Aorta (tissue), 5 donors: ENCODE results near the gene NSRP1. TPM values are rescaled to one million over a fixed set of nuclear protein-coding genes. Genes with fewer than 3 reads are reported as not detected.
"Not testable (repeated sequence)": the region's sequence is repeated elsewhere in the genome, so short reads cannot be mapped to it uniquely, and the experiment has no call there.

Source experiments
- ATAC-seq: fragments of 200-7000 bp; cut with Tn5 transposase; one replicate; pipeline ENCODE4 v1.9.1; 2022; ENCODE audit warnings: moderate library complexity; ENCODE audit not compliant: low FRiP score
- DNase-seq, 2 donors: peaks; one replicate each; pipeline ENCODE4 v3.0.0-alpha.2; 2020
- H3K27ac ChIP-seq, 2 donors: one replicate each; pipeline ENCODE4 v1.5.1; 2013; ENCODE audit warnings: low read length in 2 of 2, mild to moderate bottlenecking in 2 of 2, moderate library complexity in 2 of 2, control low read depth in 1 of 2, inconsistent platforms in 1 of 2, low read depth in 1 of 2
- H3K27me3 ChIP-seq, 2 donors: one replicate each; pipeline ENCODE4 v1.6.1; 2013; ENCODE audit warnings: control low read depth in 1 of 2, low read length in 1 of 2, mild to moderate bottlenecking in 1 of 2, moderate library complexity in 1 of 2; ENCODE audit not compliant: insufficient read depth in 2 of 2, control insufficient read depth in 1 of 2
- H3K36me3 ChIP-seq, 2 donors: one replicate each; pipeline ENCODE4 v1.6.1; 2013; ENCODE audit warnings: control low read depth in 1 of 2, low read length in 1 of 2, mild to moderate bottlenecking in 1 of 2; ENCODE audit not compliant: insufficient read depth in 2 of 2, control insufficient read depth in 1 of 2
- H3K4me1 ChIP-seq, 2 donors: one replicate each; pipeline ENCODE4 v1.6.1; 2013; ENCODE audit warnings: low read length in 2 of 2, control low read depth in 1 of 2, mild to moderate bottlenecking in 1 of 2, moderate library complexity in 1 of 2; ENCODE audit not compliant: insufficient read depth in 2 of 2, control insufficient read depth in 1 of 2
- H3K4me3 ChIP-seq, 2 donors: one replicate each; pipeline ENCODE4 v1.5.1; 2013; ENCODE audit warnings: low read length in 2 of 2, control low read depth in 1 of 2, mild to moderate bottlenecking in 1 of 2
- H3K9me3 ChIP-seq: one replicate; pipeline ENCODE4 v1.6.1; 2013; ENCODE audit warnings: mild to moderate bottlenecking, low read length; ENCODE audit not compliant: control insufficient read depth
- WGBS, 2 donors: extraction: QIAGEN DNeasy Blood & Tissue Kit; methylation state at CpG; one replicate each; pipeline ENCODE4 v1.1.7; 2013; 5-methylcytosine and 5-hydroxymethylcytosine counted together
- intact Hi-C, 2 donors: fragments of 100-400 bp; cut with DNase I; formaldehyde crosslinking; loops; one replicate each; pipeline versions ENCODE4 v1.14.2 to v1.15.0; 2022
- polyA plus RNA-seq, 2 donors: library from polyadenylated mRNA; stranded (reverse); fragments of 200-250 nt; gene quantifications; one replicate each; pipeline ENCODE4 v1.2.3, GENCODE V29; 2013
- total RNA-seq, 2 donors: library from RNA; stranded (reverse); fragmentation: NEBNext Ultra II Directional; extraction: Animal tissue kit (Norgen Biotek cat#: 25700); gene quantifications; one replicate each; pipeline ENCODE4 v1.2.1, GENCODE V29; 2021
- donor health status: healthy with polysubstance abuse.
- donor health status: Bipolar disorder and iron deficiency.
- donor health status: DM: no; HTN: no; CAD: no.
- donor health status: DM: no; HTN: no; CAD: no.
- donor health status: DM: yes; HTN: yes; CAD: no.

Gene NSRP1
- total and polyA plus RNA-seq, 4 donors: 39.5 to 91.9 (median 60.0) TPM

- Histone ChIP-seq H3K27me3 (no peaks in the 10 kb centered on the region), H3K4me3 (no peak overlapping the region), H3K27ac (no peak overlapping the region), H3K4me1 (no peaks in the 10 kb centered on the region), H3K36me3 (peaks cover 2 to 11% of the 10 kb centered on the region in 2 donors), H3K9me3 (no peaks in the 10 kb centered on the region)
- intact Hi-C loops: no loop called here
- ATAC-seq: no peak
- WGBS, 2 donors: 88 to 91% methylated on average over 1 of the region's 1 CpG
- no peak for DNase-seq
Measured at GRCh38 chr17:30186761-30187160, 70.1 kb downstream of the NSRP1 start.

- no peak for ATAC-seq
- H3K27me3 ChIP-seq: no peaks in the 10 kb centered on the region
- no peaks in the 10 kb centered on the region for H3K4me1 ChIP-seq
- 89 to 90% methylated on average over 2 of the region's 2 CpGs for WGBS, 2 donors
- peaks cover 2 to 11% of the 10 kb centered on the region in 2 donors for H3K36me3 ChIP-seq
- H3K27ac ChIP-seq: no peak overlapping the region
- H3K4me3 ChIP-seq: no peak overlapping the region
- intact Hi-C loops: no loop called here
- no peaks in the 10 kb centered on the region for H3K9me3 ChIP-seq
- DNase-seq: no peak
Measured at GRCh38 chr17:30187573-30187972, 71.0 kb downstream of the NSRP1 start.

- 99% methylated on average over 5 of the region's 5 CpGs for WGBS, 2 donors
- intact Hi-C loops: no loop called here
- DNase-seq (no peak), ATAC-seq (no peak)
- H3K36me3 ChIP-seq: peaks cover 2 to 11% of the 10 kb centered on the region in 2 donors
- H3K27ac ChIP-seq: no peak overlapping the region
- no peak overlapping the region for H3K4me3 ChIP-seq
- H3K9me3 ChIP-seq: no peaks in the 10 kb centered on the region
- H3K27me3 ChIP-seq: peaks cover 0 to 1% of the 10 kb centered on the region in 2 donors
- no peaks in the 10 kb centered on the region for H3K4me1 ChIP-seq
Measured at GRCh38 chr17:30188211-30188939, 71.8 kb downstream of the NSRP1 start.

GRCh38 chr17:30191072-30191471, 74.5 kb downstream of the NSRP1 start:
- no peak for DNase-seq
- Histone ChIP-seq H3K4me1 (no peaks in the 10 kb centered on the region), H3K27me3 (peaks cover 0 to 2% of the 10 kb centered on the region in 2 donors), H3K36me3 (no peaks in the 10 kb centered on the region), H3K9me3 (no peaks in the 10 kb centered on the region), H3K4me3 (no peak overlapping the region), H3K27ac (no peak overlapping the region)
- intact Hi-C loops: no loop called here
- WGBS, 2 donors: 34 to 37% methylated on average over 2 of the region's 2 CpGs
- no peak for ATAC-seq

GRCh38 chr17:30196504-30196903, 79.9 kb downstream of the NSRP1 start:
- no peak for ATAC-seq
- no peak for DNase-seq
- Histone ChIP-seq H3K4me1 (no peaks in the 10 kb centered on the region), H3K9me3 (no peaks in the 10 kb centered on the region), H3K27ac (no peak overlapping the region), H3K36me3 (no peaks in the 10 kb centered on the region), H3K27me3 (peaks cover 0 to 2% of the 10 kb centered on the region in 2 donors), H3K4me3 (no peak overlapping the region)
- 42 to 51% methylated on average over 3 of the region's 3 CpGs for WGBS, 2 donors
- intact Hi-C loops: no loop called here

- DNase-seq (no peak), ATAC-seq (no peak)
- H3K4me3 ChIP-seq: no peak overlapping the region
- H3K36me3 ChIP-seq: no peaks in the 10 kb centered on the region
- H3K9me3 ChIP-seq: no peaks in the 10 kb centered on the region
- 80 to 84% methylated on average over 4 of the region's 4 CpGs for WGBS, 2 donors
- no peak overlapping the region for H3K27ac ChIP-seq
- intact Hi-C loops: no loop called here
- no peaks in the 10 kb centered on the region for H3K4me1 ChIP-seq
- peaks cover 0 to 2% of the 10 kb centered on the region in 2 donors for H3K27me3 ChIP-seq
Measured at GRCh38 chr17:30197416-30197815, 80.8 kb downstream of the NSRP1 start.

GRCh38 chr17:30199600-30199999, 83.0 kb downstream of the NSRP1 start:
- 88% methylated on average over 5 of the region's 5 CpGs for WGBS, 2 donors
- DNase-seq (no peak), ATAC-seq (no peak)
- Histone ChIP-seq H3K27me3 (no peaks in the 10 kb centered on the region), H3K4me3 (no peak overlapping the region), H3K36me3 (no peaks in the 10 kb centered on the region), H3K9me3 (no peaks in the 10 kb centered on the region), H3K27ac (no peak overlapping the region), H3K4me1 (no peaks in the 10 kb centered on the region)
- intact Hi-C loops: no loop called here

GRCh38 chr17:30200106-30200505, 83.5 kb downstream of the NSRP1 start:
- no peak for ATAC-seq
- WGBS, 2 donors: 73 to 76% methylated on average over 10 of the region's 10 CpGs
- Histone ChIP-seq H3K4me3 (no peak overlapping the region), H3K9me3 (no peaks in the 10 kb centered on the region), H3K4me1 (no peaks in the 10 kb centered on the region), H3K27ac (no peak overlapping the region), H3K36me3 (no peaks in the 10 kb centered on the region), H3K27me3 (no peaks in the 10 kb centered on the region)
- DNase-seq: no peak
- intact Hi-C loops: no loop called here

GRCh38 chr17:30200656-30201055, 84.0 kb downstream of the NSRP1 start:
- DNase-seq, H3K4me1 ChIP-seq, intact Hi-C loops, H3K4me3 ChIP-seq, H3K27me3 ChIP-seq, H3K9me3 ChIP-seq, H3K36me3 ChIP-seq, H3K27ac ChIP-seq, ATAC-seq: not testable (repeated sequence)
- 84 to 86% methylated on average over 9 of the region's 9 CpGs for WGBS, 2 donors
